Measurements from ENCODE around the gene CCDC83.
A peak's percentile ranks its signal among the peaks of the same experiment; 100 is the strongest.
"Not testable (repeated sequence)": the region's sequence is repeated elsewhere in the genome, so short reads cannot be mapped to it uniquely, and the experiment has no call there.

Gene CCDC83

GRCh38 chr11:85941380-85941973 is 86.3 kb downstream of the CCDC83 start:
- DNase-seq (ENCODE audit: low spot score): peak; percentile 39

GRCh38 chr11:85945296-85945695 is 90.1 kb downstream of the CCDC83 start:
- no peak for DNase-seq (ENCODE audit: low spot score)

GRCh38 chr11:85945788-85946187 is 90.6 kb downstream of the CCDC83 start:
- DNase-seq (ENCODE audit: low spot score): no peak

- no peak for DNase-seq (ENCODE audit: low spot score)
Measured at GRCh38 chr11:85946221-85946620, 91.0 kb downstream of the CCDC83 start.

DNA sequence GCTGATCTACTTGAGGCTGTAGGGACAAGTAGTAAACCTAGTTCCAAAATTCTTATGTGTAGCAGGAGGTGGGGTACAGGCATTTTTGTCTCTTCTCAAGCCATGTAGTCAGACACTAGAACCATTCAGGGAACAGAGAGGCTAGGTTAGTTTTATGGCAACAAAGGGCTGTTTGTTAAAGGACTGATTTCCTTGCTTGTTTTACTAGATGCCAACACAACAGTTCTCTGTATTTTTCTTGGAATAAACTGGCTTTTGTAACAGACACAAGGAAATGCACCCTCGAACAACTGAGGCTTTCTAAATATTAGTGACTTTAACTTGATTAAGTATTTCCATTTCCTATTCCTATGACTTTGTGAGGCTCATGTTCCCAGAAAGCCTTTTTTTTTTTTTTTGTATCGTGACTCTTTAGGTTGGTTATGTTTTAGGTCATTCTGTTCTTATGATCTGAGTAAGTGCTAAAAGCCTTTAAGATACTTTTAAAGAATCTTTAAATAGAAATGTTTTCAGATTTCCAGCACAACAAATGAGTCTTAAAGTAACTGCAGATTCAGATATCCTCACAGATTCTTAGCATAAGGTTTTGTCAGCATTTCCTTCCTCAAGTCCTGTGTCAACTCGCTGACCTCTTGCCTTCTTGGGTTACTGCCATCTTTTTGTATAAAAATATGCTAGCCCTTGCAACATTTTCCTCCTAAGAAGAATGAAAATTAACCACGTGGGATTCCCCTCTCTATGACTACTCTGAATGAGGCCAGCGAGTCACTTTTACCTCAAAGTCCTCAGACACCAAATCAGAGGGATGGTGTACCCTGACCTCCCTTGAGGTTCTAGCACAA is 92.5 kb downstream of the CCDC83 start:
- DNase-seq (ENCODE audit: low spot score): no peak

DNA sequence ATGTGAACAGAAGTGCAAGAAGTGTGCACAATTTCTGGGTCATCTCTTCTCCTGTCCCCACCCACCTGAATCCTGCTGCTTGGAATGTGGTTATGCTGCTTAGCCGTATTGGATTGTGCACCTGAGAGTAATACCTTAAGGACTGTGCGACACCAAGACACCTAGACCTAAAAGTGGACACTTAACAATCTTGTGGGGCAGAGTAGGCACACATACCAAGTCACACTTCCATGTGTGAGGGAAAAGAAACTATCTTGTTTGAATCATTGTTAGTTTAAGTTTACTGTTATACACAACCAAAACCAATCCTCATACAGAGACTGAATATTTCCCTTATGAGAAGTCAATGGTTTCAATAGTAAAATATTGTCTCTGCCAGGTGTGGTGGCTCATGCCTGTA is 93.7 kb downstream of the CCDC83 start:
- DNase-seq (ENCODE audit: low spot score): no peak

DNA sequence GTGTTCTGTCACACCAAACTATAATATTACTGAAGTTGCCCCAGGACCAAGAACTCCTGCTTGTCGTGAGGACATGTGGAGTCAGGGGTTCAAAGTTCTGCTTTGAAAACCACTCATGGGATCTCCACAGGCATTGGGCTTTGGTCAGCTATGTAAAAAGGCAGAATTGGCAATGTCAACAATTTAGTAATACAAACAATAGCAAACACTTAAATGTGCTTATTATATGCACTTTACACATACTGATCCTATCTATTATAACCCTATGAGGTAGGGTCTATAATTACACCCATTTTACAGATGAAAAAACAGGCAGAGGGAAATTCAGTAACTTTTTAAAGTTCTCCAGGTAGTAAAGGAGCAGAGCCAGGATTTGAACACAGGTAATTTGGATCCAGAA is 94.6 kb downstream of the CCDC83 start:
- no peak for DNase-seq (ENCODE audit: low spot score)

DNA sequence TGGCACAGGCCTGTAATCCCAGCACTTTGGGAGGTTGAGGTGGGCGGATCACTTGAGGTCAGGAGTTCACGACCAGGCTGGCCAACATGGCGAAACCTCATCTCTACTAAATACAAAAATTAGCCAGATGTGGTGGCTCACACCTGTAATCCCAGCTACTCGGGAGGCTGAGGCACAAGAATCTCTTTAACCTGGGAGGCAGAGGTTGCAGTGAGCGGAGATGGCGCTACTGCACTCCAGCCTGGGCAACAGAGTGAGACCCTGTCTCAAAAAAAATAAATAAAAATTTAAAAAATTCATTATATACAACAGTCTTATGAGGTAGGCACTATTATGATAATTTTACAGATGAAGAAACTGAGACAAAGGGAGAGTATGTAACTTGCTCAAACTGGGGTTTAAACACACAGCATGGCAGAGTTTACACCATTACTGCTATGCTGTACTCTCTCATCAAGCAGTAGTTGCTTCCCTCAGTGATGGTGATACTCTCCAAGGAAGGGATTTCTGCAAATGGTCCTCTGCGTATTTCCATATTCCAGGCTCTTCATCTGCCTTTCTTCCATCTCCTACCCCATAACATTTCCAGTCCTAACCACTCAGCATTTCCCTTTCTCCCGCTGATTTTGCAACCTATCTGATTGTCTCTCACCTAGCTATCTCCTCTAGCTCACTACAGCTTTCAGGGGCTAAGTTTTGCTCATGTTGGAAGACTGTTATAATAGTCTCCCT is 95.3 kb downstream of the CCDC83 start:
- DNase-seq (ENCODE audit: low spot score): no peak

DNA sequence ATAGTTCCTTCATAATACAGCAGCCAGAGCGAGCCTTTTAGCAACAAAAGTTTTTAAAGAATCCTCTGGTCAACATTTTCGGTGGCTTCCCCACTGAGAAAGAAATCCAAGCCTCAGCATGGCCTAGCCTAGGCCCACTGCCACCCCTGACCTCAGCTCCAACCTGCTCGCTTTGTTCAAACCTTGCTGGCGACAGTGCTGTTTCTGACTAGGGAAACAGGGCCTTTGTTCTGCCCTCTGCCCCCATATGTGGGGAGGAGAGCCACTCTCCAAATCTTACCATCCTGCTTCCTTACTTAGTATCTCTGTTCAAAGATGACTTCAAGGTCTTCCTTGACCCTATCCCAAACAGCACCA is 95.8 kb downstream of the CCDC83 start:
- no peak for DNase-seq (ENCODE audit: low spot score)

- no peak for DNase-seq (ENCODE audit: low spot score)
Measured at GRCh38 chr11:85951428-85952107, 96.4 kb downstream of the CCDC83 start.

DNA sequence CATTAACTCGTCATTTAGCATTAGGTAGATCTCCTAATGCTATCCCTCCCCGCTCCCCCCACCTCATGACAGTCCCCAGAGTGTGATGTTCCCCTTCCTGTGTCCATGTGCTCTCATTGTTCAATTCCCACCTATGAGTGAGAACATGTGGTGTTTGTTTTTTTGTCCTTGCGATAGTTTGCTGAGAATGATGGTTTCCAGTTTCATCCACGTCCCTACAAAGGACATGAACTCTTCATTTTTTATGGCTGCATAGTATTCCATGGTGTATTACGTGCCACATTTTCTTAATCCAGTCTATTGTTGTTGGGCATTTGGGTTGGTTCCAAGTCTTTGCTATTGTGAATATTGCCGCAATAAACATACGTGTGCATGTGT is 96.9 kb downstream of the CCDC83 start:
- not testable (repeated sequence) for DNase-seq (ENCODE audit: low spot score)

- no peak for DNase-seq (ENCODE audit: low spot score)
Measured at GRCh38 chr11:85953491-85954143, 98.4 kb downstream of the CCDC83 start.

DNA sequence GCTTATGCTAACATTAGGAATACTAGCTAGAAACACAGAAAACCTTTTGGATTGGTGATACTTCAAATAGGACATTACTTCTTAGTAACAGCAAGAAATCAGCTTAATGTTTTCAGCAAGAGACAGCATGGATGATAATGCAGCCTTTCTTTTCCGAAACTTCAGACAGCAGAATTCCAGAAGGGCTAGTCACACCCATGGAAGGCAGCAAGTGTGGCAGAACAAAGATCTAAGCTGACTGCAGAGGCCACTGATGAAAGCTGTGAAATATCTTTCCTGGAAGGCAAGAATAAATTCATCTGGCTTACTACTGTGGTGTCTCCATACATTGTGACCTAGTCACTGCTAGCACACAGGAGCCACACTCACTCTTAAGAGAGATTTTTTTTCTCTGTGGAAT is 100.3 kb downstream of the CCDC83 start:
- no peak for DNase-seq (ENCODE audit: low spot score)

GRCh38 chr11:85960678-85961077 is 105.5 kb downstream of the CCDC83 start:
- DNase-seq (ENCODE audit: low spot score): no peak

GRCh38 chr11:85961130-85961529 is 105.9 kb downstream of the CCDC83 start:
- DNase-seq (ENCODE audit: low spot score): no peak

DNA sequence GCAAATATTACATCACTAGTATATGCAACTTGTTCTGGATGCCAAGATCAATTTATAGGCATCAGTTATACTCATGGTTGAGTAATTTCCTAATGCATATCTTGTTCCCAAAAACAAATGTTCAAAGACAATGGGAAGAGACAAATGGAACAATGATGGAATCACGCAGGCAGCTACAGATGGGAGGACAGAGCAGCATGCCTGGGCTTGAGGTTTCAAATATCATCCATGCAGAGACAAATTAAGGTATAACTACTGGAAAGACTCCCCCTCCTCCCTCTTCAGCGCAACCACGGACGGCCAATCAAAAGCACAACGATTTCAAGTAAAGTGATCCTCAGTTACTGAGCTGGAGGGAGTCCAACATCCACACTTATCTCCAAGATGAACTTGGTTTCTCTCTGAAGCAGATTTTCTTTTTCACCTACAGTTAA is 106.8 kb downstream of the CCDC83 start:
- DNase-seq (ENCODE audit: low spot score): no peak

- no peak for DNase-seq (ENCODE audit: low spot score)
Measured at GRCh38 chr11:85965202-85965601, 110.0 kb downstream of the CCDC83 start.

DNA sequence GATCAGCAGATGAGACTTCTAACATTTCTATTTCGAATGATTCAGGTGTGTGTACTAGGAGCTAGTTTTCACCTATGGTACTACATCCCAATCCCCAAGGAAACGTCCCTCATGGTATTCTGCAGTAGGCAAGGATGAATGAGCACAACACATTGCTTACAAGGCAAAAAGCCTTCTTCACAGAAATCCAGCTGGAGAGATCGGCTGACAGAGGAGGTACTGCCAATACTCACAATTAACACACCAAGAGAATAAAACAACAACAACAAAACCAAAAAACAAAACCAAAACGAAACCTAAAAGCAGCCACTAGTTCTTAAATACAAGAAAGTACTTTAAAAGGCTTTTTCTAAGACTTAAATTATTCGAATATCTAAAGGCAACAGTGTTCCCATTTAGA is 112.3 kb downstream of the CCDC83 start:
- no peak for DNase-seq (ENCODE audit: low spot score)
